PFSK-1 (cell line): ENCODE results near the gene GMEB2.

Experiments used
- FOXP2 ChIP-seq: optimal IDR thresholded peaks from 2 replicates; pipeline ENCODE3; 2011; ENCODE audit warnings: borderline replicate concordance, control low read depth, inconsistent platforms; ENCODE audit not compliant: insufficient read depth; ENCODE audit errors: extremely low read length, extremely low read depth
- POLR2AphosphoS5 ChIP-seq: IDR thresholded peaks from 2 replicates; pipeline ENCODE4 v1.6.1; 2012; ENCODE audit warnings: low read depth, mild to moderate bottlenecking, control low read depth, low read length, moderate library complexity
- SIN3A ChIP-seq: IDR thresholded peaks from 2 replicates; pipeline ENCODE4 v1.6.1; 2012; ENCODE audit warnings: mild to moderate bottlenecking, low read length, moderate library complexity, borderline replicate concordance; ENCODE audit not compliant: insufficient read depth
- TAF1 ChIP-seq: IDR thresholded peaks from 2 replicates; pipeline ENCODE4 v1.6.1; 2012; ENCODE audit warnings: low read length, control low read depth, borderline replicate concordance; ENCODE audit not compliant: insufficient read depth
- TF ChIP-seq, protein P1 (sequence below), 2 experiments: IDR thresholded peaks; 2 replicates each; pipeline versions ENCODE4 v1.6.1 to v1.8.0; 2011 to 2012; ENCODE audit warnings: low read depth in 2 of 2, low read length in 2 of 2, control low read depth in 1 of 2, inconsistent platforms in 1 of 2, mild to moderate bottlenecking in 1 of 2, moderate library complexity in 1 of 2; ENCODE audit not compliant: insufficient read depth in 1 of 2

The GMEB2 gene

GRCh38 chr20:63620991-63621390, 5.9 kb downstream of the GMEB2 start:
- no peak for TF ChIP-seq SIN3A
- TF ChIP-seq POLR2AphosphoS5 = no peak
- no peak for TF ChIP-seq FOXP2
- TF ChIP-seq, protein P1, sequence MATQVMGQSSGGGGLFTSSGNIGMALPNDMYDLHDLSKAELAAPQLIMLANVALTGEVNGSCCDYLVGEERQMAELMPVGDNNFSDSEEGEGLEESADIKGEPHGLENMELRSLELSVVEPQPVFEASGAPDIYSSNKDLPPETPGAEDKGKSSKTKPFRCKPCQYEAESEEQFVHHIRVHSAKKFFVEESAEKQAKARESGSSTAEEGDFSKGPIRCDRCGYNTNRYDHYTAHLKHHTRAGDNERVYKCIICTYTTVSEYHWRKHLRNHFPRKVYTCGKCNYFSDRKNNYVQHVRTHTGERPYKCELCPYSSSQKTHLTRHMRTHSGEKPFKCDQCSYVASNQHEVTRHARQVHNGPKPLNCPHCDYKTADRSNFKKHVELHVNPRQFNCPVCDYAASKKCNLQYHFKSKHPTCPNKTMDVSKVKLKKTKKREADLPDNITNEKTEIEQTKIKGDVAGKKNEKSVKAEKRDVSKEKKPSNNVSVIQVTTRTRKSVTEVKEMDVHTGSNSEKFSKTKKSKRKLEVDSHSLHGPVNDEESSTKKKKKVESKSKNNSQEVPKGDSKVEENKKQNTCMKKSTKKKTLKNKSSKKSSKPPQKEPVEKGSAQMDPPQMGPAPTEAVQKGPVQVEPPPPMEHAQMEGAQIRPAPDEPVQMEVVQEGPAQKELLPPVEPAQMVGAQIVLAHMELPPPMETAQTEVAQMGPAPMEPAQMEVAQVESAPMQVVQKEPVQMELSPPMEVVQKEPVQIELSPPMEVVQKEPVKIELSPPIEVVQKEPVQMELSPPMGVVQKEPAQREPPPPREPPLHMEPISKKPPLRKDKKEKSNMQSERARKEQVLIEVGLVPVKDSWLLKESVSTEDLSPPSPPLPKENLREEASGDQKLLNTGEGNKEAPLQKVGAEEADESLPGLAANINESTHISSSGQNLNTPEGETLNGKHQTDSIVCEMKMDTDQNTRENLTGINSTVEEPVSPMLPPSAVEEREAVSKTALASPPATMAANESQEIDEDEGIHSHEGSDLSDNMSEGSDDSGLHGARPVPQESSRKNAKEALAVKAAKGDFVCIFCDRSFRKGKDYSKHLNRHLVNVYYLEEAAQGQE (IDR thresholded peaks at IDR 0.05; ENCODE audit: insufficient read depth in 1 of 2, low read depth in 2 of 2, low read length in 2 of 2) = no peak
- no peak for TF ChIP-seq TAF1

DNA sequence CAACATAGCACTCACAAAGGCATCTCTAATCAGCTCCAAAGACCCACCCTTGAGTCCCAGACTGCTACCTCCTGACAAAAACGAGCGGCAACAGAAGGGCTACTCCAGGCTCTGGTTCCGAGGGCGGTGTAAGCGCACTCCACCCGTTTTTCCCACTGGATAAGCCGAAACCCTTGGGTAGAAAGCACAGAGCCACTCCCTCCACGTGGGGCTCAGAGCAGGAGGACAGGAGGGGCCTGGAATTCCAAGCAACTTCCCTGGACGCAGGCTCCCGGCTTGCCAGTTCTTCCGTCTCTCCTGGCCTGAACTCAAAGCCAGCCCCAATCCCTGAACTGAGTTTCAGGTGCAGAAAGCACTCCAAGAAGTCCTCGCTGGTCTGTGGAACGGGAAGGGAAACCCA, 7.4 kb downstream of the GMEB2 start:
- TF ChIP-seq TAF1 (no peak), POLR2AphosphoS5 (no peak), SIN3A (no peak), FOXP2 (no peak)
- TF ChIP-seq, protein P1 (IDR thresholded peaks at IDR 0.05; ENCODE audit: insufficient read depth in 1 of 2, low read depth in 2 of 2, low read length in 2 of 2) = no peak

DNA sequence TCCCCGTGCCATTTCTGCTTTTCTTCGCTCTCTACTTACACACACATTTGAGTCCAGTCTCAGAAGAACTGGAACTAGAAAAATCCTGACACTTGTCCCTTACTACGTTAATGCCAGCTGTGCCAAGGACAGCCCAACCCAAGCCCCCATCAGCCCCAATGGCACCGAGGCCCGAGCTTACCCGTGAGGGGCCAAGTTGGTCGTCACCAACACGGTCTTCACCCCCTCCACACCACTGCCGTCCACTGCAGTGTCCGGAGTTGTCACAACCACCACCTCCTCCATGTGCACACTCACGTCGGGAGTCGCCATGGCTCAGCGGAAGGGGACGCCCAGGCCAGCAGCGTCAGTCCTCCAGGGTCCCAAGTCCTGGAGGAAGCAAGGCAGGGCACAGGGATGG, 7.8 kb downstream of the GMEB2 start:
- TF ChIP-seq SIN3A = no peak
- TF ChIP-seq POLR2AphosphoS5 = no peak
- no peak for TF ChIP-seq FOXP2
- no peak for TF ChIP-seq TAF1
- TF ChIP-seq, protein P1 (IDR thresholded peaks at IDR 0.05; ENCODE audit: insufficient read depth in 1 of 2, low read depth in 2 of 2, low read length in 2 of 2) = no peak

DNA sequence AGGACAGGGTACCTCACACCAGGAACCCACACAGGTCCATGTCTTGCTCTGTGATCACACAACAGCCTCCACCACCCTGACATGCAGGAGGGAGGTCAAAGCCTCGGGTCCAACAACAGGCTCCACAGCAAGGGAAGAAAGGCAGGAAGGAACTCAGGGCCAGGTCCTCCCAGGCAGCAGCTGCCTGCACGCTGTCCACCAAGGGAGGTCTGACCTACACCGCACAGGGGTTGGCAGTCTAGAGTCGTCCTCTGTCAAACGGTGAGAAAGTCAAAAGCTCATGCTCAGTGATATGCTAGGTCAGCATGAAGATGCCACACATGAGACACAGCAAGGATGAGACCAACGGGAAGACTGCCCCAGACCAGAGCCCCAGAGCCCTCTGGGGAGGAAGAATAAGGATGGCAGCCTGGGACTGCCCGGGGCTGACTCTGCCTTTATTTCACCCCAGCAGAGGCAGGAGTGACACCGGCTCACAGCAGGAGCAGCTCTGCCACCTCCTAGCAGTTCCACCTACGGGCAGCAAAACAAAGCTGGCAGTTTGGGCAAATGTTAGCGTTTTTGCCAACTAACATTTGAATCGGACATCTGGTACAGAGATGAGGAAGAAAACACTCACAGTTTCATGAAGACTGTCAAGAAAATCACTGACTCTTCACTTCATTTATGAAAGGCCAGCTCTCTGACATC, 8.5 kb downstream of the GMEB2 start:
- TF ChIP-seq FOXP2 = no peak
- TF ChIP-seq POLR2AphosphoS5 = no peak
- TF ChIP-seq, protein P1 (IDR thresholded peaks at IDR 0.05; ENCODE audit: insufficient read depth in 1 of 2, low read depth in 2 of 2, low read length in 2 of 2) = no peak
- no peak for TF ChIP-seq SIN3A
- TF ChIP-seq TAF1 = no peak
